Stomach smooth muscle (tissue), 2 donors: ENCODE data around the gene PHACTR3.

Source experiments
- H3K27ac ChIP-seq: one replicate; pipeline ENCODE4 v1.7.0; 2013; ENCODE audit warnings: mild to moderate bottlenecking, low read length, inconsistent platforms
- H3K27me3 ChIP-seq, 2 donors: one replicate each; pipeline ENCODE4 v1.7.0; 2013; ENCODE audit warnings: low read length in 2 of 2; ENCODE audit not compliant: insufficient read depth in 2 of 2, control insufficient read depth in 1 of 2
- H3K36me3 ChIP-seq, 2 donors: one replicate each; pipeline ENCODE4 v1.7.0; 2013; ENCODE audit warnings: low read length in 2 of 2; ENCODE audit not compliant: control insufficient read depth in 2 of 2, insufficient read depth in 2 of 2
- H3K4me1 ChIP-seq: one replicate; pipeline ENCODE4 v1.7.0; 2013; ENCODE audit warnings: low read length; ENCODE audit not compliant: control insufficient read depth, insufficient read depth
- H3K4me3 ChIP-seq, 2 donors: one replicate each; pipeline ENCODE4 v1.7.0; 2013; ENCODE audit warnings: low read length in 2 of 2
- H3K9ac ChIP-seq, 2 donors: one replicate each; pipeline ENCODE4 v1.7.0; 2013; ENCODE audit warnings: low read length in 2 of 2, mild to moderate bottlenecking in 1 of 2
- H3K9me3 ChIP-seq, 2 donors: one replicate each; pipeline ENCODE4 v1.7.0; 2013; ENCODE audit warnings: low read length in 2 of 2; ENCODE audit not compliant: control insufficient read depth in 2 of 2
- donor health status: healthy.
- donor health status: Pancreatic carcinoma.

PHACTR3 gene

DNA sequence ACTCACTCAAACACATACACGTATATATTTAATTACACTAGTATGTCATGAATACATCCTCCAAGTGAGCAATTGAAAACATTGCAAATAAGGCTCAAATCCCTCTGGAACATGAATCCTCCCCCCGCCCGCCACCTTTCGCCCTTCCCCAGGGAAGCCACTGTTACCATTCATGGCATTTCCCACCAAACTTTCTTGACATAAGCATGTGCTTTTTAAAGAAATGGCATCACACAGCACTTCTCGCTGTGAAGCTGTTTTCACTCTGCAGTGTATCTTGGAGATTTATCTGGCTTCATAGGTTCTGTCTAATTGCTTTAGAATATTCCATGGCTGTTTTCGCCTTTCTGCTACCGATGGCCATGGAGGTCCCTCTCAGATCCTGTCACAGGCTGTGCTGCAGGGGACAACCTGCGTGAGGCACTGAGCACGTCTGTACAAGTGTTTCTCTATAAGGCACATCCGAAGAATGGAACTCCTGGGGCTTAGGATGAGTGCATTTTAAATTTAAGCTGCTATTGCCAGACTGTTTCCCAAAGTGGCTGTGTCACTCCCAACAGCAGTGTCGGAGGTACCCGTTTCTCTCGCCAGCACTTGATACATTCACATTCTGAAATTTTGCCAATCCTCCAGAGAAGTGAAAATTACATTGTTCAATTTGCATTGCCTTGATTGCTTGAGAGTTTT, 22.2 kb upstream of the PHACTR3 start:
- peaks cover 0 to 3% of the 10 kb centered on the region in 2 donors for H3K9me3 ChIP-seq
- no peak overlapping the region for H3K9ac ChIP-seq
- H3K27ac ChIP-seq: no peak overlapping the region
- no peaks in the 10 kb centered on the region for H3K36me3 ChIP-seq
- no peak overlapping the region for H3K4me3 ChIP-seq
- peaks cover 18 to 34% of the 10 kb centered on the region in 2 donors for H3K27me3 ChIP-seq
- H3K4me1 ChIP-seq: peaks cover 5% of the 10 kb centered on the region

DNA sequence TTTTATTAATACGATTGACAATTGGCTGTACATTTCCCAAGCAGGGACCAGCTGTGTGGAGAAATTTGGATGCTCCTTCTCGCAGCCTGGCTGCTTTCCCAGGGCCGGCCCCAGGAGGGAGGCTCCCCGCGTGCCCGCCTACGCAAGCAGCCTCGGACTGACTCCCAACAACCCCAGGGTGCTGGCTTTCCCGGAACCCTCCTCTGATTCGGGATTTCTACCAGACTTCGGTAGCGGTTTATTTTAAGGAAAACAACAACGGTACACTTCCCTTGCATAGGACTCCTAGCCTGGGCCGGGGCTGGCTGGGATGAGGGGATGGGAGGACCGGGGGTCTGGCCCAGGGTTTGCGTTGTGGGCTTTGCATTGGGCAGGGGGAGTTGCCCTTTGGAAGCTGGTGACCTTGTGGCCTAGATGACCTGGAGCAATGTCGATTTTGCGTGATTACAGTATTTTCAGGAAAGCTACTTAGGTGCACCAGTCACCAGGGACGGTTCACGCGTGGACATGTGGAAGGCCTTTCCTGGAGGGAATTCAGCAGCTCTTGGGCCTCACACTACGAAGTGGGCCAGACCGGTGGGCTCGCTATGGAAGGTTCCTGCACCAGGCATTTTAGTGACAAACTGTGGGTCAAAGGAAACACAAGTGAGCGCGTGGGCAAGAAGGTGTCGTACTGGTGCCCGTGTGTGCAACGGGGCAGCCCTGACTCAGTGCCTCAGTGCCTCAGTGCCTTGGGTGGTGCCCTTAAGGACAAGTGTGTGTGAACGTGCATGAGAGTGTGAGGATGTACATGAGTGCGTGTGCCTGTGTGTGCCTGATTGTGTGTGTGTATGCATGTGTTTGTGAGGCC, 20.7 kb upstream of the PHACTR3 start:
- Histone ChIP-seq H3K9me3 (peaks cover 0 to 11% of the 10 kb centered on the region in 2 donors), H3K27me3 (peaks cover 8 to 24% of the 10 kb centered on the region in 2 donors), H3K4me3 (no peak overlapping the region), H3K9ac (no peak overlapping the region), H3K27ac (no peak overlapping the region), H3K4me1 (peaks cover 2% of the 10 kb centered on the region), H3K36me3 (no peaks in the 10 kb centered on the region)

DNA sequence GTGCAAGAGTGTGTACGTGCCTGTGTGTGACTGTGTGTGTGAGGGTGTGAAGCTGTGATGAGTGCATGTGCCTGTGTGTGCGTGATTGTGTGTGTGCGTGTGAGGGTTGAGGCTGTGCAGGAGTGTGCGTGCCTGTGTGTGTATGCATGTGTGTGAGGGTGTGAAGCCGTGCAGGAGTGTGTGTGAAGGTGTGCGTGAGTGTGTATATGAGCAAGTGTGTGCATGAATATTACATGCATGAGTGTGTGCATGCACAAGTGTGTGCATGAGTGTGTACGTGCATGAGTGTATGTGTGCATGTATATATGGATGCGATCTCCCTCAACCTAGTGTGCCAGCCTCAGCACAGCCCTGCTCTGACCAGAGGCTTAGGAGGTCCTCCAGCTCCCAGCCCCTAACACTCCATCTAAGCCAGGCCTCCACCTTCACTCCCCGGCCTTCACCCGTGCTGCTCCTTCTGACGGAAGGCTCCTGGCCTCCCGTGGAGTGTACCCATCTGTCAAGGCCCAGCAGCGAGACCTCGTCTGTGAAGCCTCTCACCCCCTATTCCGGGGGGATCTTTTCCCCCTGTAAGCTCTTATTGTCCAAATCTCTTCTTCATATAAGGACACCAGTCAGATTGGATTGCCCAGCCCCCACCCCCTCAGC, 19.9 kb upstream of the PHACTR3 start:
- H3K4me1 ChIP-seq: peaks cover 2% of the 10 kb centered on the region
- H3K9me3 ChIP-seq: peaks cover 0 to 11% of the 10 kb centered on the region in 2 donors
- no peak overlapping the region for H3K27ac ChIP-seq
- H3K36me3 ChIP-seq: no peaks in the 10 kb centered on the region
- no peak overlapping the region for H3K4me3 ChIP-seq
- no peak overlapping the region for H3K9ac ChIP-seq
- peaks cover 7 to 19% of the 10 kb centered on the region in 2 donors for H3K27me3 ChIP-seq

DNA sequence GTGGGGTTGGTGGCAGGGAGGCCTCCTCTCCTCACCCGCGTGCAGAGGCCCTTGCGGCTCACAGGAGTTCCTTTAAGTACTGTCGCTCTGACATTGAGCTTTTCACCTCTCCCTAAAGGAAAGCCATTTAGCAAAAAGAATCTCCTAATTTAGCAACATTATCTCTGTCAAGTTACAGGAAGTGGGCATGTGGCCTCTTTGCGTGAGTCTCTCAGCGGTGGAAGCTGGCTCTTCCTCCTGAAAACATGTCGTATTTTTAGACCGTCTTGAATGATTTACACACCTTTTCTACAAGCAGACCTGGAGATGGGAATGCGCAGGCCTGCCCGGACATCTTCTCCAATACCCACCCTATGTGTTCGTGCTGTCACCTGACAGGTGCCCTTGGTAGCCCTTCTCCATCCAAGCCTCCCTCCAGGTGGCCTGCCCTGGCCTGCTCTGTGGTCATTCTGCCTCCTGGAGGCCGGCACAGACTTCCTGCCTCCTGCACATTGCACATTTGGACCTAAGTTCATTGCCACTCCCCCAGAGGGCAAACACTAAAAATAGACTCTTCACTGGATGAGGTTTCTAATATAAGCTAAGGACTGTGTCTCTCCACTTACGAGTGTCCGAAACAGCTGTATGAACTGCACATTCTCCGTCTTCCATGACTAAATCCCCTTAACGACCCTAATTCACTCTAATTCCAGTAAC, 18.5 kb upstream of the PHACTR3 start:
- Histone ChIP-seq H3K9me3 (peaks cover 0 to 11% of the 10 kb centered on the region in 2 donors), H3K4me1 (peaks cover 2% of the 10 kb centered on the region), H3K27ac (no peak overlapping the region), H3K4me3 (no peak overlapping the region), H3K36me3 (no peaks in the 10 kb centered on the region), H3K27me3 (peaks cover 0 to 12% of the 10 kb centered on the region in 2 donors), H3K9ac (no peak overlapping the region)

DNA sequence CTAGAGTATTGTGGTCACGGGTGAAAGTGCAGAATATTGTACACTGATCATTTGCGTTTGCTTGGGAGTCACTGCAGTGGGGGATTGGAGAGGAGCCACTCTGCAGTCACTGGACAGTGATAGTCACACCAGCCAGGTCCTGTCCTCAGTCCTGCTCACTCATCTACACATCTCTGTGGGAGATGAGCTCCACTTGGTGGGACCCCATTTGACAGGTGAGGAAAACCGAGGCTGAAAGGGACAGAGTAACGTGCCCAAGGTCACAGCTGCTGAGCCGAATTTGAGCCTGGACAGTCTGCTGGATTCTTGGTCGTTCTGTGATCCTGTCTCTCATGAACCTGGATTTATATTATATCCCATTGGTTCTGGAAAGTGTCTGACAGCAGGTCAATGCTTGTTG, 17.7 kb upstream of the PHACTR3 start:
- no peak overlapping the region for H3K4me3 ChIP-seq
- H3K27me3 ChIP-seq: peaks cover 0 to 12% of the 10 kb centered on the region in 2 donors
- no peak overlapping the region for H3K9ac ChIP-seq
- peaks cover 2% of the 10 kb centered on the region for H3K4me1 ChIP-seq
- no peak overlapping the region for H3K27ac ChIP-seq
- H3K36me3 ChIP-seq: no peaks in the 10 kb centered on the region
- H3K9me3 ChIP-seq: peaks cover 0 to 11% of the 10 kb centered on the region in 2 donors

DNA sequence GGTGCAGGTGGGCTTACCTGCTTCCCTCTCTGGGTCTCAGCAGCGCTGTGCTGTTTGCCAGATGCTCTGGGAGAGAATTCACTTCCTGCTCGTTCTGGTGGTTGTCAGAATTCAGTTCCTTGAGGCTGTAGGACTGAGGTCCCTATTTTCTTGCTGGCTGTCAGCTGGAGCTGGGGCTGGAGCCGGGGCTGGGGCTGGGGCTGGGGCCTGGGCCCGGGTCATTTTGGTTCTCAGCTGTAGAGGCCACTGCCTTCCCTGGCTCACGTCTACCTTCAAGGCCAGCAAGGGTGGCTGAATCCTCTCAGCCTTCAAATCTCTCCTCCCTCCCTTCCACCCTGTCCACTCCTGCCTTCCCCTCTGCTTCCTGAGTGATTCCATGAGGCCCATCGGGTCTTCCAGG, 16.8 kb upstream of the PHACTR3 start:
- H3K36me3 ChIP-seq: no peaks in the 10 kb centered on the region
- H3K9me3 ChIP-seq: peaks cover 0 to 11% of the 10 kb centered on the region in 2 donors
- peaks cover 2% of the 10 kb centered on the region for H3K4me1 ChIP-seq
- H3K9ac ChIP-seq: no peak overlapping the region
- no peak overlapping the region for H3K27ac ChIP-seq
- peaks cover 0 to 12% of the 10 kb centered on the region in 2 donors for H3K27me3 ChIP-seq
- H3K4me3 ChIP-seq: no peak overlapping the region

DNA sequence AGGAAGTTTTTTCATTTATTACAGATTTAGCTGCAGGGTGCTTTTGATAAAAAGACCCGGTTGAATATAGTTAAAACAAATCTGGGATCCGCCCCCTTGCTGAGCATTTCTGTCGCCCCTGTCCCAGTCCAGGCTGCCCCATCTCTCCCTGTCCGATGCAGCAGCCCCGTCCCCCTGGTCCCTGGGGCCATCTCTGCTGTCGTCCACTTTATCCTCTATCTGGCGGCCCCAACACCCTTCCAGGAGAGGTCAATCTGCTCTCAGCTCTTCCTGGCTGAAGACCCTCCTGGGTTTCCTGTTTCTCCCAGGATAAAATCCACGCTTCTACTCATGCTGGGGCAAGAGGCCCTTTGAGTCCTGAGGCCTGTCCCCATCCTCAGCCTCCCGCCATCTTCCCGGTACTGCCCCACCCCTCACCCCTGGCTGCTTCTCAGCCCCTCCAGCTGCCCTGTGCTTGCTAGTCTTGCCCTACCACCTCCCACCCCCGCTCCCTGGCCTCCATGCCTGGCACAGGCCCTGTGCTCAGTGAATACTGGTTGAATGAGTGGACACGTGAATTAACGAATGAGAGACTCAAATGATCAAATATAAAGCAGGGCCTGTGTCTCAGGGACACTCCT, 16.0 kb upstream of the PHACTR3 start:
- H3K4me1 ChIP-seq: no peaks in the 10 kb centered on the region
- H3K4me3 ChIP-seq: no peak overlapping the region
- no peak overlapping the region for H3K27ac ChIP-seq
- H3K9me3 ChIP-seq: peaks cover 0 to 11% of the 10 kb centered on the region in 2 donors
- no peak overlapping the region for H3K9ac ChIP-seq
- peaks cover 0 to 11% of the 10 kb centered on the region in 2 donors for H3K27me3 ChIP-seq
- no peaks in the 10 kb centered on the region for H3K36me3 ChIP-seq

DNA sequence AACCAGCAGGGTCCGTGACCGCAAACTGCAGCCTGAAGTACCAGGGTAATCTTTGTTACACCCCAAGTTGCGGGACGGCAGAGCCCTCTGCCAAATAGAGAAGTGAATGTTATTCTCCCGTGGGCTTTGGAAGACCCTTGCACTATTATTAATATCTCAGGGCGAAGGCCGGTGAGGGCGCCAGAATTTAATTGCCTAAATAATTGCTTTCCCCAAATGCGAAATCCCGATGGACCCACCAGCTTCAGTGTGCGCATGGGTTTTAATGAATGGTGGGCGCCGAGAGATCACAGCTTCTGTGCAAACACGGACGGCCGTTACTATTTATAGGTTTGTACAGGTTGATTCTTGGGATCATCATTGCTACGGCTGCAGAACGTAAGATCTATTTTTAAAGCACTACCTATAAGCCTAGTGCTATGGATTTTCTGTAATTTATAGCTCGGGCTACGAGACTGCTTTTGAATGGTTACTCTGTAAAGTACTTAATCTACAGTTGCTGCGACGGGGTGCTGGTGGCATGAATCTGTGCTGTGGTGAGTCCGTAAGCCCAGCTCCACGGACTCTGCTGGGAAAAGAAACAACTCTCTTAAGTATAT, 15.2 kb upstream of the PHACTR3 start:
- Histone ChIP-seq H3K9me3 (peaks cover 0 to 11% of the 10 kb centered on the region in 2 donors), H3K4me3 (peak overlapping the region in 1 of 2 donors; percentile 47), H3K27ac (no peak overlapping the region), H3K27me3 (peaks cover 0 to 9% of the 10 kb centered on the region in 2 donors), H3K36me3 (no peaks in the 10 kb centered on the region), H3K9ac (no peak overlapping the region), H3K4me1 (no peaks in the 10 kb centered on the region)

DNA sequence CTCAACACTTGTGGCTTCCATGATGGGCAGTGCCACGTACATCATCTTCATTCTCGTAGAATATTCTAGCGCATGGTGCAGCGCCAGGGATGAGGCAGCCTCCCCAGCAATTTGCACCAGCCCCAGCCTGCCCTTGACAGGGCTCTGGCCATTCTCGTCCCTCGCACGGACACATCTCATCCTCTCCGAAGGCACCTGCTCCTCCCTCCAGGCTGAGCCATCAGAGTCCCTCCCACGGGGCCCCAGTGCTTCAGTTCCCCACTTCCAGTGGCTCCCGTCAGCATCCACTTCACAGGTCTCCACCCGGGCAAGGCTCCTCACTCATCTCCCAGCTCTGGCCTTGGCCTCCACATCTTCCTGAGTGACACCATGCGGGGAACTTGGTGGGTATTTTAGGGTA, 13.3 kb upstream of the PHACTR3 start:
- H3K9me3 ChIP-seq: peaks cover 0 to 11% of the 10 kb centered on the region in 2 donors
- no peak overlapping the region for H3K27ac ChIP-seq
- H3K36me3 ChIP-seq: no peaks in the 10 kb centered on the region
- no peaks in the 10 kb centered on the region for H3K4me1 ChIP-seq
- peaks cover 0 to 2% of the 10 kb centered on the region in 2 donors for H3K27me3 ChIP-seq
- no peak overlapping the region for H3K4me3 ChIP-seq
- H3K9ac ChIP-seq: no peak overlapping the region
